ENCODE measurements around the gene HSFY2.
"Not testable (repeated sequence)": the region's sequence is repeated elsewhere in the genome, so short reads cannot be mapped to it uniquely, and the experiment has no call there.

HSFY2 gene, protein sequence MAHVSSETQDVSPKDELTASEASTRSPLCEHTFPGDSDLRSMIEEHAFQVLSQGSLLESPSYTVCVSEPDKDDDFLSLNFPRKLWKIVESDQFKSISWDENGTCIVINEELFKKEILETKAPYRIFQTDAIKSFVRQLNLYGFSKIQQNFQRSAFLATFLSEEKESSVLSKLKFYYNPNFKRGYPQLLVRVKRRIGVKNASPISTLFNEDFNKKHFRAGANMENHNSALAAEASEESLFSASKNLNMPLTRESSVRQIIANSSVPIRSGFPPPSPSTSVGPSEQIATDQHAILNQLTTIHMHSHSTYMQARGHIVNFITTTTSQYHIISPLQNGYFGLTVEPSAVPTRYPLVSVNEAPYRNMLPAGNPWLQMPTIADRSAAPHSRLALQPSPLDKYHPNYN

DNA sequence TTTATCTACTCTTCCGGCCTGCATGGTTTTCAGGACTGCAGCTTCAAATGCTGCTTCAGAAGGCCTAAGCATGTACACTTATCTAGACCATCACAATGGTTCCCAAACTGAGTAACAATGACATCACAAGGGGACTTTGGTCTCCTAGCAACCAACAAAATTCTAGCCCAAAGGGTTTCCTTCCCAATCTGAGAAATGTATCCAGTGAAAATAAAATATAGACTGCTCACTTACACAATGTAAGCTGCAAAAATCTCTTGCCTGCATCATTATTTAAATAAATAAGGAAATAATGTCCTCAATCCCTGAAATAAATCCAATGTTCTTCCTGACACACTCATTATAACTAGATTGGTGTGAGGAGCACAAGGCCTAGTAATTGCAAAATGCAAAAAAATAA is at the start of gene HSFY2:
TSS of gene HSFY2 (minus strand) at position 101 of the 400 bp plus-strand sequence. CDS start 117 bp downstream, outside the sequence.
- not testable (repeated sequence) for DNase-seq

DNA sequence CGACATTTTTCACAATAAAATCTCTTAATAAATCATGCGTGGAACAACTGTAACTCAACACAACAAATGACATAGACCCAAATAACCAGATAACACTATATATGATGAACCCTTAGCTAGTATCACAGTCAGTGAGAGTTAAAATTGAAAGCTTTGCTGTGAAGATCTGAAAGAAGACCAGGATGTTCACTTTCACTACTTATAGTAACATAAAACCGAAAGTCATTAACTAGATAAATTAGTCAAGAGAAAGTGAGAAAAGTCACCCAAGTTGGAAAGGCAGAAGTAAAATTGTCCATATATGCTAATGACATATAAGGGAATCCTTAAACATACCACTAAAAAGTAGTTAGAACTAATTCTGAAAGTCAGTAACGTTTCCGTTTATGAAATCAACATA is 42.2 kb upstream of the HSFY2 start:
- DNase-seq, result not testable (repeated sequence)

DNA sequence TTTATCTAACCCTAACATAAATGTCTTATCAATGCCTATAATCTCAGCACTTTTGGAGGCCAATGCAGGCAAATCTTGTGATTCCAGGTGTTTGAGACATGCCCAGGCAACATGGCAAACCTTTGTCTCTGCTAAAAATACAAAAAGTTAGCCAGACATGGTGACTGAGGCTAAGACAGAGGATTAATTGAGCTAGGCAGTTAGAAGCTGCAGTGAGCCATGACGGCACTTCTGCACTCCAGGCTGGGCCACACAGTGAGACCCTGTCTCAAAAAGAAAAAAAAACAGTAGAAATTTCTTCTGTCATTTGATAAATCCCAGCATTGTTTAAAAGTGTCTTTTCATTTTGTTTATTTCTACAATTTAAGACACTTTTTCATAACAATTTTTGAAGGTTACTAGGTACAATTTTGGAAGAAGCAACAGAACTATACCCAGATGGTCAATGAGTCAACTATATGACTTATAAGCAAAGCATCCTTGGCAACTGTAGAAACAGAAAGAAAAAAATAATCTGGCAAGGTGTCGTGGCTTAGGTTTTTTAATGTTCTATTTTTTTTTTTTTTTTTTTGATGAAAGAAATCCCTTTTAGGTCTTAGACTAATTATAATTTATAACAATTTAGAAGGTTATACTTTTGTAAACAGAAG is 15.3 kb upstream of the HSFY2 start:
- DNase-seq, result not testable (repeated sequence)

DNA sequence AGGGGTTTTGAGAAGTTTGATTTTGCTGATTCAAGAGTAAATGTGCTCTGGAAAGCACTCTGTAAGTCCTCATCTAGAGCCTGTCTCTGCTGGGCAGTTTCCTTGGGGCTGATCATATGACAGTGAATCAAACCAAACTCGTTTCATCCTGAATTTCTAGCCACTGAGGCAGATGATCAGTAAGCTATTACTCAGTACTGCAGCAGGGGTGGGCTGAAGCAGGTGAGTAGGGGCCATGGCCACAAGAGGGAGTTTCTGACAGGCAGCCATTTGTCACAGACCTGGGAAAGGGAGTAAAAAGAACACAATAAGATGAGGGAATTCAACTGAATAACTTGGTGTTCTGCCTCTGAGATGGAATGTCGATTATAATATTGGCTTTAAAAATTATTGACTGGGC is 19.5 kb downstream of the HSFY2 start:
- not testable (repeated sequence) for DNase-seq

DNA sequence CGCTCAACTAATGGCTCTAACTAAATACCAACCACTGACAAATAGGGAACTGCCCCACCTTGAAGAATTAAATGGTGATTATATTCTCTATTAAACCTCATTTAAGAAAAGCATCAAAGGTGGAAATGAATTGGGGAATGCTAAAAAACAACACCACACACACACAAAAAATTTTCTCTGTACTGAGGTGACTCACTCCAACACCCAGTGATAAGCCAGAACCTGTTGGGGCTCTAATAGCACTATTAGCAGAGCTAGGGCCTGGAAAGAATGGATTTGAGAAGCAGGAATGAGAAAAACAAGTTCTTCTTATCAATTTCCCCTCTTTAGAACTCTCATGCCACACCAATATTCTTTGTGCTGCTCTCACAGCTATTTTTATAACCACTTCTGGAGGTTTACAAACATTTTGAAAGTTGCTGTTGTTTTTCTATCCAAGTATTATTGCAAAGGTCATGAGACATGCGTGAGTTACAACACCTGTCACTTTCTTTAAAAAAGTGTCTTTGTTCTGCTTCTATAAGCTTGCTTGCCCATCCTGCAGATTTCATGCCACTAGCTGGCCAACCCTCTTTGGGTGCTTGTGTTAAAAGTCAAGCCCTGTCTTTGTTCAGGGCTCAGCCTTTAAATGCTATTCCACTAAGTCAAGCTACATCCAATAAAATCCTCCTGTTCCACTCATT is 20.3 kb downstream of the HSFY2 start:
- DNase-seq, result not testable (repeated sequence)

DNA sequence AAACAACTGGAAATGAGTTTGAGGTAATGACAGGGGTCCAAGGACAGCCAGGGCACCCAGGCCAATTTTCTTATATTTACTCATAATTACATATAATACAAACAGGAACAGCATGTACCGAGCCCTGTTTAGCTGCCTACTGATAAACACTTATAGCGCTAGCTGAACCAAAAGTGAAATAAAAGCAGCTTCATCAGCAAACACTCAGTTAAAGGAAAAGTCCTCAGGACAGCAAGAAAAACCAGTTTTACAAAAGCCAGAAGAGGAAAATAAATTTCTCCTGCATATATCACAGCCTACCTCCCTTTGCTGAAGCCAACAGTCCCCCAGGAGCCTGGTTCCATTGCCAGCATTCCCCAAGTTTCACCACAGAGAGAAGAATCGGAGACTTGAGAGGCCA is 49.8 kb downstream of the HSFY2 start:
- DNase-seq, result not testable (repeated sequence)
